Measurements from ENCODE around the gene WDR53. TPM values are rescaled to one million over a fixed set of nuclear protein-coding genes. Genes with fewer than 3 reads are reported as not detected.
"Not testable (repeated sequence)": the region's sequence is repeated elsewhere in the genome, so short reads cannot be mapped to it uniquely, and the experiment has no call there.

The WDR53 gene
- polyA plus RNA-seq, 1 donor from 2014 or later = 4.3 TPM

- Histone ChIP-seq H3K36me3 (ENCODE audit: insufficient read depth, low read length) (no peaks in the 10 kb centered on the region), H3K9me3 (ENCODE audit: low read length) (peaks cover 9% of the 10 kb centered on the region), H3K9ac (ENCODE audit: low read length) (no peak overlapping the region), H3K4me2 (ENCODE audit: low read length) (no peak overlapping the region), H3K27me3 (ENCODE audit: insufficient read depth, low read depth, low read length) (no peaks in the 10 kb centered on the region), H3F3A (ENCODE audit: insufficient read depth, low read length, poor library complexity, severe bottlenecking) (no peaks in the 10 kb centered on the region), H2AFZ (ENCODE audit: low read depth, low read length) (no peak overlapping the region), H3K9me2 (ENCODE audit: insufficient read depth, low read length) (no peaks in the 10 kb centered on the region), H3K79me2 (replicated peaks; ENCODE audit: insufficient read depth, low read length) (no peaks in the 10 kb centered on the region), H3K4me3 (ENCODE audit: low read length) (no peak overlapping the region), H3K27ac (ENCODE audit: low read length) (no peak overlapping the region), H4K20me1 (ENCODE audit: insufficient read depth) (no peaks in the 10 kb centered on the region)
- TF ChIP-seq RAD21 (conservative IDR thresholded peaks at IDR 0.05) (no peak), SMC3 (conservative IDR thresholded peaks at IDR 0.05; ENCODE audit: poor library complexity) (no peak), POLR2AphosphoS5 (IDR thresholded peaks at IDR 0.05) (no peak), TAF1 (IDR thresholded peaks at IDR 0.05; ENCODE audit: low read depth) (no peak), EP300 (conservative IDR thresholded peaks at IDR 0.05; ENCODE audit: poor library complexity, severe bottlenecking) (no peak), CTCF (IDR thresholded peaks at IDR 0.05; ENCODE audit: poor library complexity, severe bottlenecking) (no peak), REST (IDR thresholded peaks at IDR 0.05; ENCODE audit: borderline replicate concordance) (no peak)
Measured at GRCh38 chr3:196514350-196514716, 54.0 kb downstream of the WDR53 start.

DNA sequence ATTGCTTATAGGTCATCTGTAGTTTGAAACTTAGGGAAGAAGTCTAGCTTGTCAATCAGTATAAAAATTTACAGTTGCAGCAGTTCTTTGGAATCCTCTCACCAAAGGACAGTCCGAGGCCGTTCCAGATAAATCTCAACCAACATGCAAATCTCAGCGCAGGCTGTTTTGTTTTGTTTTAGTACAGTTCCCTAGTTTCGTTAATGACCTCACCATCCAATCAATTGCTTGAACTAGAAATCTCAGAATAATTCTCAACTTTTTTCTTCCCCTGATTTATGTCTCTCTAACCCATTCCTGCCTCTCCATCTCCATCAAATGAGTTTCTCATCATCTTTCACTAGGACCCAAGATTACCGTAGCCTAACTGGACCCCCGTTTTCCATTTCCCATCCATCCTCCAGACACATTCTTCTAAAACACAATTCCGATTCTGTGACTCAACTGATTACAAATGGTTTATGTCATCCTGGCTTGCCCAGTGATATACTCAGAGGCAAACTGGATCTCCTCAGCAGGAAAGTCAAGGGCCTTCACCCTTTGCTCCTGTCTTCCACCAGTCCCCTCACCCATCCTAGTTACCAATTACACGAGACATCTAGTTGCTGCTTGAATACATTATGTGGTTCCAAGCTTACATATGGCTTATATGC lies 54.5 kb downstream of the WDR53 start:
- H3K36me3 ChIP-seq (ENCODE audit: insufficient read depth, low read length) = no peaks in the 10 kb centered on the region
- H3K4me3 ChIP-seq (ENCODE audit: low read length) = no peak overlapping the region
- H3K9me3 ChIP-seq (ENCODE audit: low read length) = peaks cover 4% of the 10 kb centered on the region
- no peak overlapping the region for H2AFZ ChIP-seq (ENCODE audit: low read depth, low read length)
- no peak overlapping the region for H3K9ac ChIP-seq (ENCODE audit: low read length)
- H3K27me3 ChIP-seq (ENCODE audit: insufficient read depth, low read depth, low read length) = no peaks in the 10 kb centered on the region
- no peak for TF ChIP-seq EP300 (conservative IDR thresholded peaks at IDR 0.05; ENCODE audit: poor library complexity, severe bottlenecking)
- TF ChIP-seq TAF1 (IDR thresholded peaks at IDR 0.05; ENCODE audit: low read depth) = no peak
- no peak for TF ChIP-seq RAD21 (conservative IDR thresholded peaks at IDR 0.05)
- H3K4me2 ChIP-seq (ENCODE audit: low read length) = no peak overlapping the region
- H3K79me2 ChIP-seq (replicated peaks; ENCODE audit: insufficient read depth, low read length) = no peaks in the 10 kb centered on the region
- H3K27ac ChIP-seq (ENCODE audit: low read length) = no peak overlapping the region
- H3K9me2 ChIP-seq (ENCODE audit: insufficient read depth, low read length) = no peaks in the 10 kb centered on the region
- no peaks in the 10 kb centered on the region for H3F3A ChIP-seq (ENCODE audit: insufficient read depth, low read length, poor library complexity, severe bottlenecking)
- no peaks in the 10 kb centered on the region for H4K20me1 ChIP-seq (ENCODE audit: insufficient read depth)

GRCh38 chr3:196511646-196512425 lies 56.5 kb downstream of the WDR53 start:
- H2AFZ ChIP-seq (ENCODE audit: low read depth, low read length) = not testable (repeated sequence)

DNA sequence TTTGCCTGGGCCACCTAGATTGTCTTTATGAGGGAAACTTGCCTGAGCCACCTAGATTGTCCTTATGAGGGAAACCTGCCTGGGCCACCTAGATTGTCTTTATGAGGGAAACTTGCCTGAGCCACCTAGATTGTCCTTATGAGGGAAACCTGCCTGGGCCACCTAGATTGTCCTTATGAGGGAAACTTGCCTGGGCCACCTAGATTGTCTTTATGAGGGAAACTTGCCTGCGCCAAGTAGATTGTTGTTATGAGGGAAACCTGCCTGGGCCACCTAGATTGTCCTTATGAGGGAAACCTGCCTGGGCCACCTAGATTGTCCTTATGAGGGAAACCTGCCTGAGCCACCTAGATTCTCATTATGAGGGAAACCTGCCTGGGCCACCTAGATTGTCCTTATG lies 57.2 kb downstream of the WDR53 start:
- not testable (repeated sequence) for H3K27ac ChIP-seq (ENCODE audit: low read length); H3K4me2 ChIP-seq (ENCODE audit: low read length); H3K4me3 ChIP-seq (ENCODE audit: low read length); H3F3A ChIP-seq (ENCODE audit: insufficient read depth, low read length, poor library complexity, severe bottlenecking); H3K9ac ChIP-seq (ENCODE audit: low read length); H3K36me3 ChIP-seq (ENCODE audit: insufficient read depth, low read length); H3K27me3 ChIP-seq (ENCODE audit: insufficient read depth, low read depth, low read length); H2AFZ ChIP-seq (ENCODE audit: low read depth, low read length); H4K20me1 ChIP-seq (ENCODE audit: insufficient read depth); H3K9me2 ChIP-seq (ENCODE audit: insufficient read depth, low read length); H3K9me3 ChIP-seq (ENCODE audit: low read length); H3K79me2 ChIP-seq (replicated peaks; ENCODE audit: insufficient read depth, low read length)

More at GRCh38 chr3:196511646-196512425, 56.5 kb downstream of the WDR53 start:
- not testable (repeated sequence) for H4K20me1 ChIP-seq (ENCODE audit: insufficient read depth); H3K4me3 ChIP-seq (ENCODE audit: low read length); H3K36me3 ChIP-seq (ENCODE audit: insufficient read depth, low read length); H3K27me3 ChIP-seq (ENCODE audit: insufficient read depth, low read depth, low read length); H3F3A ChIP-seq (ENCODE audit: insufficient read depth, low read length, poor library complexity, severe bottlenecking); H3K79me2 ChIP-seq (replicated peaks; ENCODE audit: insufficient read depth, low read length); H3K9me3 ChIP-seq (ENCODE audit: low read length); H3K4me2 ChIP-seq (ENCODE audit: low read length); H3K27ac ChIP-seq (ENCODE audit: low read length); H3K9me2 ChIP-seq (ENCODE audit: insufficient read depth, low read length); H3K9ac ChIP-seq (ENCODE audit: low read length)
